ENCODE data around the gene PARM1. TPM values are rescaled to one million over a fixed set of nuclear protein-coding genes. Genes with fewer than 3 reads are reported as not detected.

Gene PARM1
- total and polyA plus RNA-seq, 9 of the 15 experiments (the other 6 are each of a cell fraction or from before 2014, with no cell fraction given) = 0.07 TPM; not detected in 8

- no peak for FAIRE-seq
- BruUV-seq (replicated peaks) = no TSS peak
- H3K79me2 ChIP-seq (ENCODE audit: control insufficient read depth, insufficient read depth, low read length) = no peaks in the 10 kb centered on the region
- H4K20me1 ChIP-seq (replicated peaks; ENCODE audit: control insufficient read depth, insufficient read depth, low read length) = no peaks in the 10 kb centered on the region
- no peak overlapping the region for H3K9ac ChIP-seq (ENCODE audit: insufficient read depth in 1 of 2, low read depth in 2 of 2, low read length in 2 of 2)
- TF ChIP-seq ZEB2 (IDR thresholded peaks at IDR 0.05) (no peak), MCM2 (IDR thresholded peaks at IDR 0.05; ENCODE audit: low read depth) (no peak), ZBTB1 (CRISPR knock-in tag; IDR thresholded peaks at IDR 0.05; ENCODE audit: borderline replicate concordance, low read depth) (no peak), ZNF655 (CRISPR knock-in tag; IDR thresholded peaks at IDR 0.05) (no peak), ELF4 (CRISPR knock-in tag; IDR thresholded peaks at IDR 0.05) (no peak), PYGO2 (tag; IDR thresholded peaks at IDR 0.05) (no peak), TOE1 (IDR thresholded peaks at IDR 0.05; ENCODE audit: borderline replicate concordance) (no peak), TOE1 (CRISPR knock-in tag; IDR thresholded peaks at IDR 0.05; ENCODE audit: borderline replicate concordance, low read depth) (no peak)
- TF ChIP-seq, protein P1, sequence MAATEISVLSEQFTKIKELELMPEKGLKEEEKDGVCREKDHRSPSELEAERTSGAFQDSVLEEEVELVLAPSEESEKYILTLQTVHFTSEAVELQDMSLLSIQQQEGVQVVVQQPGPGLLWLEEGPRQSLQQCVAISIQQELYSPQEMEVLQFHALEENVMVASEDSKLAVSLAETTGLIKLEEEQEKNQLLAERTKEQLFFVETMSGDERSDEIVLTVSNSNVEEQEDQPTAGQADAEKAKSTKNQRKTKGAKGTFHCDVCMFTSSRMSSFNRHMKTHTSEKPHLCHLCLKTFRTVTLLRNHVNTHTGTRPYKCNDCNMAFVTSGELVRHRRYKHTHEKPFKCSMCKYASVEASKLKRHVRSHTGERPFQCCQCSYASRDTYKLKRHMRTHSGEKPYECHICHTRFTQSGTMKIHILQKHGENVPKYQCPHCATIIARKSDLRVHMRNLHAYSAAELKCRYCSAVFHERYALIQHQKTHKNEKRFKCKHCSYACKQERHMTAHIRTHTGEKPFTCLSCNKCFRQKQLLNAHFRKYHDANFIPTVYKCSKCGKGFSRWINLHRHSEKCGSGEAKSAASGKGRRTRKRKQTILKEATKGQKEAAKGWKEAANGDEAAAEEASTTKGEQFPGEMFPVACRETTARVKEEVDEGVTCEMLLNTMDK (IDR thresholded peaks at IDR 0.05; ENCODE audit: borderline replicate concordance, insufficient read depth, low read depth, low read length, poor library complexity, severe bottlenecking) = no peak
- intact Hi-C loops (cut with micrococcal nuclease) (no loop called here), in situ Hi-C loops (cut with MboI) (no loop called here)
- ATAC-seq = no peak
- H3K36me3 ChIP-seq (ENCODE audit: control insufficient read depth, insufficient read depth, low read length) = no peaks in the 10 kb centered on the region
- H3K4me3 ChIP-seq = no peak overlapping the region
- ChIA-PET POLR2A (no interaction called here), CTCF (ENCODE audit: low intra/inter-chr PET ratio) (no interaction called here)
- H3K4me2 ChIP-seq (ENCODE audit: insufficient read depth, low read length) = no peak overlapping the region
- no peak overlapping the region for H3K27ac ChIP-seq (ENCODE audit: extremely low read depth, low read depth, low read length)
- no peaks in the 10 kb centered on the region for H3K4me1 ChIP-seq (replicated peaks in 1 of 2; ENCODE audit: control insufficient read depth in 2 of 2, insufficient read depth in 2 of 2, low read length in 2 of 2)
- no peak for DNase-seq (ENCODE audit: extremely low read depth in 1 of 4, low spot score in 3 of 4)
- no peaks in the 10 kb centered on the region for H3K9me3 ChIP-seq (replicated peaks; ENCODE audit: control insufficient read depth, insufficient read depth, low read depth, low read length)
- H3K27me3 ChIP-seq (ENCODE audit: control insufficient read depth in 2 of 2, insufficient read depth in 2 of 2, low read length in 2 of 2) = no peaks in the 10 kb centered on the region
- H2AFZ ChIP-seq (ENCODE audit: low read depth, low read length) = no peak overlapping the region
- no peaks in the 10 kb centered on the region for H3K9me1 ChIP-seq (ENCODE audit: control insufficient read depth, insufficient read depth, low read length)
These were observed 29.7 kb downstream of the PARM1 start for GRCh38 chr4:74962584-74962983.
